Measurements from ENCODE around the gene UVRAG. TPM values are rescaled to one million over a fixed set of nuclear protein-coding genes. Genes with fewer than 3 reads are reported as not detected.

UVRAG gene
- total RNA-seq, 4 donors from 2014 or later: 27.1 to 35.9 (median 31.0) TPM

GRCh38 chr11:75896843-75897419 is 81.9 kb downstream of the UVRAG start:
- no peak for TF ChIP-seq POLR2A (IDR thresholded peaks at IDR 0.05)
- peak; percentile 49 to 87 (median 66) for TF ChIP-seq CTCF (IDR thresholded peaks at IDR 0.05)
- DNase-seq: no peak
- H3K4me1 ChIP-seq: no peaks in the 10 kb centered on the region
- no peak overlapping the region for H3K27ac ChIP-seq
- 39 to 40% methylated on average over 4 of the region's 4 CpGs for WGBS, 2 donors
- H3K4me3 ChIP-seq (replicated peaks in 1 of 3): no peak overlapping the region
- H3K9me3 ChIP-seq: no peaks in the 10 kb centered on the region
- no peaks in the 10 kb centered on the region for H3K27me3 ChIP-seq
- intact Hi-C loops (cut with DNase I): loop anchor here (5.0 kb wide), 2 partner anchors 255 to 420 kb away; no protein-coding TSS in a partner anchor
- H3K36me3 ChIP-seq: no peaks in the 10 kb centered on the region

GRCh38 chr11:75898871-75899270 is 83.9 kb downstream of the UVRAG start:
- Histone ChIP-seq H3K36me3 (no peaks in the 10 kb centered on the region), H3K27me3 (no peaks in the 10 kb centered on the region), H3K4me1 (no peaks in the 10 kb centered on the region), H3K27ac (no peak overlapping the region), H3K4me3 (replicated peaks in 1 of 3) (no peak overlapping the region), H3K9me3 (no peaks in the 10 kb centered on the region)
- TF ChIP-seq POLR2A (IDR thresholded peaks at IDR 0.05) (no peak), CTCF (IDR thresholded peaks at IDR 0.05) (no peak)
- no peak for DNase-seq
- intact Hi-C loops (cut with DNase I): loop anchor here (5.0 kb wide), 2 partner anchors 253 to 418 kb away; no protein-coding TSS in a partner anchor
- WGBS, 2 donors: 98 to 99% methylated on average over 2 of the region's 2 CpGs

GRCh38 chr11:75899806-75900205 is 84.8 kb downstream of the UVRAG start:
- no peak overlapping the region for H3K27ac ChIP-seq
- intact Hi-C loops (cut with DNase I): loop anchor here (5.0 kb wide), 2 partner anchors 252 to 417 kb away; no protein-coding TSS in a partner anchor
- H3K36me3 ChIP-seq: no peaks in the 10 kb centered on the region
- no peak overlapping the region for H3K4me3 ChIP-seq (replicated peaks in 1 of 3)
- 66 to 78% methylated on average over 2 of the region's 2 CpGs for WGBS, 2 donors
- no peaks in the 10 kb centered on the region for H3K4me1 ChIP-seq
- H3K9me3 ChIP-seq: no peaks in the 10 kb centered on the region
- no peaks in the 10 kb centered on the region for H3K27me3 ChIP-seq
- DNase-seq: no peak
- no peak for TF ChIP-seq POLR2A (IDR thresholded peaks at IDR 0.05)
- TF ChIP-seq CTCF (IDR thresholded peaks at IDR 0.05): no peak

GRCh38 chr11:75900848-75901247 is 85.8 kb downstream of the UVRAG start:
- intact Hi-C loops (cut with DNase I): no loop called here
- no peaks in the 10 kb centered on the region for H3K27me3 ChIP-seq
- H3K9me3 ChIP-seq: no peaks in the 10 kb centered on the region
- no peaks in the 10 kb centered on the region for H3K36me3 ChIP-seq
- no peak overlapping the region for H3K27ac ChIP-seq
- no peak overlapping the region for H3K4me3 ChIP-seq (replicated peaks in 1 of 3)
- WGBS, 2 donors: 86 to 92% methylated on average over 3 of the region's 3 CpGs
- H3K4me1 ChIP-seq: no peaks in the 10 kb centered on the region
- no peak for TF ChIP-seq POLR2A (IDR thresholded peaks at IDR 0.05)
- no peak for TF ChIP-seq CTCF (IDR thresholded peaks at IDR 0.05)
- no peak for DNase-seq

- no peak overlapping the region for H3K4me3 ChIP-seq (replicated peaks in 1 of 3)
- H3K27ac ChIP-seq: no peak overlapping the region
- no peaks in the 10 kb centered on the region for H3K27me3 ChIP-seq
- H3K36me3 ChIP-seq: no peaks in the 10 kb centered on the region
- H3K4me1 ChIP-seq: no peaks in the 10 kb centered on the region
- intact Hi-C loops (cut with DNase I): no loop called here
- DNase-seq: no peak
- TF ChIP-seq CTCF (IDR thresholded peaks at IDR 0.05) (no peak), POLR2A (IDR thresholded peaks at IDR 0.05) (no peak)
- 88 to 94% methylated on average over 2 of the region's 2 CpGs for WGBS, 2 donors
- no peaks in the 10 kb centered on the region for H3K9me3 ChIP-seq
Observed at GRCh38 chr11:75902631-75903030, 87.6 kb downstream of the UVRAG start.
